Measurements from ENCODE around the gene MIR17HG.
A peak's percentile ranks its signal among the peaks of the same experiment; 100 is the strongest.

MIR17HG gene

GRCh38 chr13:91353494-91353893 lies 6.0 kb downstream of the MIR17HG start:
- FAIRE-seq, result no peak
- TF ChIP-seq POLR2A (IDR thresholded peaks at IDR 0.05; ENCODE audit: low read depth, low read length) (no peak), POLR2AphosphoS5 (IDR thresholded peaks at IDR 0.05; ENCODE audit: low read depth, low read length) (no peak; the same call in 1 of the 2 replicates), POU2F2 (IDR thresholded peaks at IDR 0.05; ENCODE audit: low read depth, low read length) (no peak), TAF1 (IDR thresholded peaks at IDR 0.05; ENCODE audit: low read depth, low read length) (no peak), PAX5 (IDR thresholded peaks at IDR 0.05; ENCODE audit: insufficient read depth, low read length, severe bottlenecking) (no peak), SPI1 (IDR thresholded peaks at IDR 0.05; ENCODE audit: low read depth, low read length) (no peak)
- no peak for DNase-seq (ENCODE audit: insufficient read length, low spot score)

GRCh38 chr13:91355099-91355825 lies 7.8 kb downstream of the MIR17HG start:
- FAIRE-seq (no peak), DNase-seq (ENCODE audit: insufficient read length, low spot score) (no peak)
- TF ChIP-seq POLR2AphosphoS5 (IDR thresholded peaks at IDR 0.05; ENCODE audit: low read depth, low read length) (peak; percentile 68; the same call in 1 of the 2 replicates), POLR2A (IDR thresholded peaks at IDR 0.05; ENCODE audit: low read depth, low read length) (peak; percentile 75), SPI1 (IDR thresholded peaks at IDR 0.05; ENCODE audit: low read depth, low read length) (no peak)

DNA sequence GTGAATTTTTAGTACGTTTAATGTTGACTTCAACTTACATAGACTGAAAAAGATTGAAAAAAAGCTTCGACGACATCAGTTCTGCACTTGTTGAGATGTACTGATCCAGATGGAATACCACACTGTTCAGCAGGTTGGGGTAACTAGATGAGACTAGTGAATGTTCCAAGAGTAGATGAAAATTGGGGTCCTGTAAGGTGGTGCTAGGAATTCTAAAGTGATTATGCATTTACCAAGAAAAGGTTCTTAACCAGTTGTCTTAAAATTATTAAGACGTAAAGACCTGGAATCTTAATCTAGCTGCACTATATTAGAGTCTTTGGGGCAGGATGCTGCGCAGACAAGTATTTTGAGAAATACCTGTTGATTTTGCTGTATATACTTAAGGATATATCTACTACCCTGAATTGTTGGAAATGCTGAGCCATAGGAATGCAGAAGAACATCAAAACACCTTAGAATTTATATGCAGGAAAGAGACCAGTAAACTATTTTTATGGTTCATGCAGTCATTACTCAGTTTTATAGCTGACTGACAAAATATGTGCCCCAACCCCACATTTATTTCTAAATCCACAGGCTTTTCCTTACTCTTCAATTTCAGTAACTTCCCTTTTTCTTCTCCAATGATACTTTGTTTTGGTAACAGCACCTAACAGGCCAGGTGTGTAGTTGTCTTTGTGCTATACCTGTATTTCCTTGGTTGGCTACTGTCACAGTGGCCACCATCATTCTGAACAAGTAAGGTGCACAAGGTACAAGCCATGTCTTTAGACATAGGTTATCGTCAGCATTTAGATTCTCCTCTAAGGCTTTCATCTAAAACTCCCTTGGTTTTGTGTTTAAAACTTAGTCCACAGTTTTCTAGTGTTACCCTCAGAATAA lies 8.6 kb downstream of the MIR17HG start:
- no peak for DNase-seq (ENCODE audit: insufficient read length, low spot score)
- TF ChIP-seq SPI1 (IDR thresholded peaks at IDR 0.05; ENCODE audit: low read depth, low read length) (no peak), POLR2A (IDR thresholded peaks at IDR 0.05; ENCODE audit: low read depth, low read length) (peak; percentile 72; the same call in 1 of the 2 replicates), POLR2AphosphoS5 (IDR thresholded peaks at IDR 0.05; ENCODE audit: low read depth, low read length) (peak; percentile 30; the same call in 1 of the 2 replicates)
- peak; percentile 9 for FAIRE-seq

GRCh38 chr13:91356919-91357612 lies 9.6 kb downstream of the MIR17HG start:
- FAIRE-seq (peak; percentile 35), DNase-seq (ENCODE audit: insufficient read length, low spot score) (no peak)

DNA sequence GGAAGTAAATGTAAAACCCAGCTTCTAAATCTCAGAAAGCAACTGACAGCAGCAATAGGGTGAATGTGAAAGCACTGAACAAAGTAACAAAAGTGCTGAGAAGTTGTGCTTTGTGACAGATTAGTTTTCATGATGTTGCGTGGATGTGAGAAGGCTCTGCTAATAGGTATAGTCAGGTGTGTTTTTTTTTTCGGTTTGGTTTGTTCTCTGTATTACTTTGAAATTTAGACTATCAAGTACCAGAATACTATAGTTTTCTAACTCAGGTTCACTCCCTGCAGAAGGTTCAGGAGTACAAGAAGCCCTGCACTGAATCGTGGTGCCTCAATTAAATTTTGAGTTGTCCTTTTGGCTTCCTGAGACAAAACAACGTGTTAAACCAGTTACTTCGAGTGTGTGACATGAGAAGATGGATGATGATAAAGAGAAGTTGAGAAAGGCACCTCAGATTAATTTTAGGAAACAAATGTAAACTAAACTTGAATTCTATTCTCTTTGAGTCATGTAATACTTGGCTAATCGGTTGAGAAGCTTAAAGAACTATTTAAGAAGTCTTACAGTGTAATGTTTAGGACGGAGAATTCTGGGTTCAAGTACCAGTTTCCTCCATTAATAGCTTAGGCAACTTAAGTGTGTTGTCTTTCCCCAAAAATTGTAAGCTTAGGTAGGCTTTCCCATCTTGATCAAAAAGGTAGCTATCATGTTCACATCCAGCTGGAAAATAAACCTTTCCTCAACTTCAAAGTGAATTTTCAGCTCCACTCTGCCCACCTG lies 10.3 kb downstream of the MIR17HG start:
- no peak for DNase-seq (ENCODE audit: insufficient read length, low spot score)
- TF ChIP-seq SPI1 (IDR thresholded peaks at IDR 0.05; ENCODE audit: low read depth, low read length), result no peak
- no peak for TF ChIP-seq PAX5 (IDR thresholded peaks at IDR 0.05; ENCODE audit: insufficient read depth, low read length, severe bottlenecking)
- no peak for TF ChIP-seq TAF1 (IDR thresholded peaks at IDR 0.05; ENCODE audit: low read depth, low read length)
- peak; percentile 56; the same call in 1 of the 2 replicates for TF ChIP-seq POLR2AphosphoS5 (IDR thresholded peaks at IDR 0.05; ENCODE audit: low read depth, low read length)
- TF ChIP-seq POLR2A (IDR thresholded peaks at IDR 0.05; ENCODE audit: low read depth, low read length), result peak; percentile 21; the same call in 1 of the 2 replicates
- TF ChIP-seq POU2F2 (IDR thresholded peaks at IDR 0.05; ENCODE audit: low read depth, low read length), result no peak
- FAIRE-seq, result no peak

More at GRCh38 chr13:91356919-91357612, 9.6 kb downstream of the MIR17HG start:
- 0 out of 2 replicates have a peak, but pooled peaks have one; percentile 10 for TF ChIP-seq POU2F2 (IDR thresholded peaks at IDR 0.05; ENCODE audit: low read depth, low read length)
- TF ChIP-seq POLR2A (IDR thresholded peaks at IDR 0.05; ENCODE audit: low read depth, low read length), result no peak; the same call in 1 of the 2 replicates
- no peak for TF ChIP-seq PAX5 (IDR thresholded peaks at IDR 0.05; ENCODE audit: insufficient read depth, low read length, severe bottlenecking)
- TF ChIP-seq POLR2AphosphoS5 (IDR thresholded peaks at IDR 0.05; ENCODE audit: low read depth, low read length), result 0 out of 2 replicates have a peak, but pooled peaks have one; percentile 33

DNA sequence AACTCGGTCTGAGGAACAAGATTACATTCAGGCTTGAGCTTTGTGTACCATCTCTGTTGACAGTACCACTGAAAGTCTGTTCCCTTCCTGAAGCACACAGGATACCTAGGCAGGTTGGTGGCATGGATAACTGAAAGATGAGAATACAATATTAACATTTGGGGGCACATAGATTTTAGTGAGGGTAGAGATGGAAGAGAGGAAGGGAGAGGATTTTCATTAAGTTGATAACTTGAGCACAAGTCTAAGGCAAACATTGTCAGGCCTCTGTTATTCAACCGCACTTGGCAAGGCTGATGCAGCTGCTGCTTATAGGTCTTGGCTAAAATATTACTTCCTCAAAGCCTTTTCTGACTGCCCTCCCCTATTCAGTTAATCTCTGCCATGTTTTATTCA lies 10.9 kb downstream of the MIR17HG start:
- DNase-seq (ENCODE audit: insufficient read length, low spot score), result no peak
- TF ChIP-seq PAX5 (IDR thresholded peaks at IDR 0.05; ENCODE audit: insufficient read depth, low read length, severe bottlenecking) (no peak), POLR2AphosphoS5 (IDR thresholded peaks at IDR 0.05; ENCODE audit: low read depth, low read length) (peak; percentile 70; the same call in 1 of the 2 replicates)
- no peak for FAIRE-seq

- DNase-seq (ENCODE audit: insufficient read length, low spot score), result no peak
- no peak for FAIRE-seq
- TF ChIP-seq PAX5 (IDR thresholded peaks at IDR 0.05; ENCODE audit: insufficient read depth, low read length, severe bottlenecking) (no peak), SPI1 (IDR thresholded peaks at IDR 0.05; ENCODE audit: low read depth, low read length) (no peak), TAF1 (IDR thresholded peaks at IDR 0.05; ENCODE audit: low read depth, low read length) (no peak), POLR2A (IDR thresholded peaks at IDR 0.05; ENCODE audit: low read depth, low read length) (no peak), POLR2AphosphoS5 (IDR thresholded peaks at IDR 0.05; ENCODE audit: low read depth, low read length) (no peak), POU2F2 (IDR thresholded peaks at IDR 0.05; ENCODE audit: low read depth, low read length) (no peak)
Observed at GRCh38 chr13:91359111-91359510, 11.6 kb downstream of the MIR17HG start.

- FAIRE-seq, result no peak
- DNase-seq (ENCODE audit: insufficient read length, low spot score), result no peak
- no peak for TF ChIP-seq PAX5 (IDR thresholded peaks at IDR 0.05; ENCODE audit: insufficient read depth, low read length, severe bottlenecking)
- no peak for TF ChIP-seq POU2F2 (IDR thresholded peaks at IDR 0.05; ENCODE audit: low read depth, low read length)
- TF ChIP-seq SPI1 (IDR thresholded peaks at IDR 0.05; ENCODE audit: low read depth, low read length), result no peak
- TF ChIP-seq POLR2A (IDR thresholded peaks at IDR 0.05; ENCODE audit: low read depth, low read length), result no peak
- TF ChIP-seq TAF1 (IDR thresholded peaks at IDR 0.05; ENCODE audit: low read depth, low read length), result no peak
- TF ChIP-seq POLR2AphosphoS5 (IDR thresholded peaks at IDR 0.05; ENCODE audit: low read depth, low read length), result no peak
Observed at GRCh38 chr13:91359631-91360030, 12.1 kb downstream of the MIR17HG start.
